ENCODE data around the gene PEX7. TPM values are rescaled to one million over a fixed set of nuclear protein-coding genes. Genes with fewer than 3 reads are reported as not detected.

Gene PEX7
- total and polyA plus RNA-seq, 12 donors, result 4.8 to 43.3 (median 23.8) TPM

DNA sequence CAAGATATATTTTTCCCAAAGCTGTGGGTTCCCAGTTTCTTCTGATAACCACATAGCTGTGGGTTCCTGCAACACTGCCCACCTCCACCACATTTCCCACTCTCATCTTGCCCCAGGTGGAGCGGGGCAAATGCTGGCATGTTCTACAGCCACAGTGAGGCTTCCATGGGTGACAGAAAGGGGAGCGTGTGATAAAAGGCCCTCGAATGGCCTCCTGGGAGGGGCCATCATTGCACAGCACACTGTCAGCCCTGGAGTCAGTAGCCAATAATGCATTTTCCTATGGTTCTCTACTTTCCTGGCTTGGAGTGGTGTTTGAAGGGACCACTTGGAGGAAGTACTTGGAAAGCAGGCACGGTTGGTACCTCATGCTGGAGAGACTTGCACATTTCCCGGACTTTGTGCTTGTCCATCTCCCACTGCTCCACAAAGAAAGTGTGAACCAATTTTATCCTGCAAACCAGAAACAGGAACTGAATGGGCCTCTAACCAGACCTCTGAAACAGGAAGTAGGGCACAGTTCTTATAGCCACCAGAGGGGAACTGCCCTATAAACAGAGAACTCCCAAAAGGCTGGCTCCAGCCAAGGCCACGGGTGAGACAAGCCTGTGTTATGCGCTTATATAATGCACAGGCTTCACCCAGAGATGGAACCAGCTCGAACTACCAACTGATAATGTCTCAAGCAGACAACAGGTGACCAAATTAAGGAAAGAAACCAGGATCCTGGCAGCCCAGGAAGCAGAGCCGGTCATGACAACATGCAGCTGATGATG lies 38.7 kb upstream of the PEX7 start:
- Histone ChIP-seq H3K27ac (peak overlapping the region in 4 of 5 donors; percentile 32 to 97 (median 43)), H3K27me3 (no peaks in the 10 kb centered on the region), H3K36me3 (replicated peaks in 1 of 2) (peaks cover 0 to 4% of the 10 kb centered on the region in 2 donors), H3K4me1 (replicated peaks in 1 of 2) (peaks cover 69 to 100% of the 10 kb centered on the region in 2 donors), H3K4me3 (peak overlapping the region in 2 of 4 donors; percentile 15 to 74), H3K9me3 (replicated peaks in 1 of 3) (no peaks in the 10 kb centered on the region)
- DNase-seq, result peak in 5 of 7 donors; percentile 41 to 72 (median 44)
- 54 to 64% (median 58%) methylated on average over 9 of the region's 9 CpGs for WGBS, 4 donors
- TF ChIP-seq POLR2A (IDR thresholded peaks at IDR 0.05), result no peak
- TF ChIP-seq, protein P1, sequence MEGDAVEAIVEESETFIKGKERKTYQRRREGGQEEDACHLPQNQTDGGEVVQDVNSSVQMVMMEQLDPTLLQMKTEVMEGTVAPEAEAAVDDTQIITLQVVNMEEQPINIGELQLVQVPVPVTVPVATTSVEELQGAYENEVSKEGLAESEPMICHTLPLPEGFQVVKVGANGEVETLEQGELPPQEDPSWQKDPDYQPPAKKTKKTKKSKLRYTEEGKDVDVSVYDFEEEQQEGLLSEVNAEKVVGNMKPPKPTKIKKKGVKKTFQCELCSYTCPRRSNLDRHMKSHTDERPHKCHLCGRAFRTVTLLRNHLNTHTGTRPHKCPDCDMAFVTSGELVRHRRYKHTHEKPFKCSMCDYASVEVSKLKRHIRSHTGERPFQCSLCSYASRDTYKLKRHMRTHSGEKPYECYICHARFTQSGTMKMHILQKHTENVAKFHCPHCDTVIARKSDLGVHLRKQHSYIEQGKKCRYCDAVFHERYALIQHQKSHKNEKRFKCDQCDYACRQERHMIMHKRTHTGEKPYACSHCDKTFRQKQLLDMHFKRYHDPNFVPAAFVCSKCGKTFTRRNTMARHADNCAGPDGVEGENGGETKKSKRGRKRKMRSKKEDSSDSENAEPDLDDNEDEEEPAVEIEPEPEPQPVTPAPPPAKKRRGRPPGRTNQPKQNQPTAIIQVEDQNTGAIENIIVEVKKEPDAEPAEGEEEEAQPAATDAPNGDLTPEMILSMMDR (IDR thresholded peaks at IDR 0.05), result peak in 1 of 6 experiments; percentile 11
- intact Hi-C loops (cut with DNase I), result no loop called here

DNA sequence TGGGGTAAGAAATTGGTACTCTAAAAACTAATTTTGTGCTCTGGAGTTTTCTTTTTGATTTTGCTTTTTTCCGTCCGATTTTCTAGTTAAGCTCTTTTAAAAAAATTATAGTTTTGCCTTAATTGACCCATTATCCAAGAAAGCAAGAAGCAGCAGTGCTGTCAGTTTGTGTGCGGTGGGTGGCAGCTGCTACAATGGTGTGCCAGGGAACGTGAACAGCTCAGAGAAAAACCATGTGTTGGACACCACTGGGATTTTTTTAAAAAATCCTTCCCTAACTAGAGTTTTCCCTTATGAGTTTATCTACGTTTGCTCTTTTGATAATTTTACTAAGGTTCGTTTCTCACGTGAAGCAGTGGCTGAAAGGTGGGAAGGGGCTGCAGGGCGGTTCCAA lies 38.1 kb upstream of the PEX7 start:
- DNase-seq, result no peak
- peak overlapping the region in 3 of 5 donors; percentile 33 to 97 (median 36) for H3K27ac ChIP-seq
- TF ChIP-seq, protein P1 (IDR thresholded peaks at IDR 0.05), result no peak
- no peak for TF ChIP-seq POLR2A (IDR thresholded peaks at IDR 0.05)
- peak overlapping the region in 2 of 4 donors; percentile 15 to 74 for H3K4me3 ChIP-seq
- H3K36me3 ChIP-seq (replicated peaks in 1 of 2), result peaks cover 0 to 4% of the 10 kb centered on the region in 2 donors
- no peaks in the 10 kb centered on the region for H3K27me3 ChIP-seq
- H3K9me3 ChIP-seq (replicated peaks in 1 of 3), result no peaks in the 10 kb centered on the region
- intact Hi-C loops (cut with DNase I), result no loop called here
- peaks cover 69 to 100% of the 10 kb centered on the region in 2 donors for H3K4me1 ChIP-seq (replicated peaks in 1 of 2)
- WGBS, 4 donors, result 55 to 63% (median 61%) methylated on average over 8 of the region's 8 CpGs

DNA sequence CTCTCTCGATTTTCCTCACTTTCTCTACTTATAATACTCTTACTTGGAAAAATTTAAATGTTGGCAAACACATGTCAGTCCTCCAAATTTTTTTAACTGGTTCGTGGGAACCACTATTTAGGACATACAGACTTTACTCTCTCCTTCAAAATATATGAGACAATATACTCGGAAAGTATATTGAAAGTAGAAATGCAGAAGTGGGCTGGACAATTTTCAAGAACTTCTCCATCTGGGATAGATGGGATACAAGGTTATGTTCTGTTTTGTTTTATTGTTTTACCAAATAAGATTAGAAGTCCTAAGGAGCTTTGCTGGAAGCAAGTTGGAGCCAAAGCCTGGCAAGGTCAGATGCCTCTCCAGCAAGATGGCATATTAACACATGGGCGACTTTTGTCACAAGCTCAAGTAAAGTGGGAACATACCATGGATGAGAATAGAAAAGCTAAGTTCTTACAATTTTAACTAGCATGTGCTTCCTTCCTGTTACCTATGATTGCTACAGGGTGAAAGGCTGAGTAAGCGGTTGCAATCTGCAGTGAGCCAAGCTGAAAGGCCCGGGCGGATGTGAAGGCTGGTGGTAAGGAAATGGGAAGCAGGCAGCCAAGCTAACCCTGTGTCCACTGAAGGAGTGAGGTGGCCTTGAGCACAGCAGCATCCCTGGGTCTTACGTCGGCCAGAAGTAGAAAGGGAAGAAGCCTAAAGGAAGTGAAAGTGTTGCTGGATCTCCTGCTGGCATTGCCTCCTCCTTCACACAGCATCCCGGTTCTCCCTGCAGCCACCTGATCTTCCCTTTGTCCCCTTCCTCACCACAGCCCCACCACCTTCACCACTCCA lies 37.3 kb upstream of the PEX7 start:
- 25 to 29% (median 27%) methylated on average over 10 of the region's 10 CpGs for WGBS, 4 donors
- H3K9me3 ChIP-seq (replicated peaks in 1 of 3), result no peaks in the 10 kb centered on the region
- intact Hi-C loops (cut with DNase I), result no loop called here
- TF ChIP-seq POLR2A (IDR thresholded peaks at IDR 0.05), result peak in 1 of 2 donors; percentile 27
- TF ChIP-seq, protein P1 (IDR thresholded peaks at IDR 0.05), result no peak
- H3K27ac ChIP-seq, result peak overlapping the region; percentile 9 to 97 (median 63)
- H3K4me3 ChIP-seq, result peak overlapping the region in 1 of 4 donors; percentile 74
- no peaks in the 10 kb centered on the region for H3K27me3 ChIP-seq
- peak; percentile 47 to 86 (median 75) for DNase-seq
- H3K36me3 ChIP-seq (replicated peaks in 1 of 2), result peaks cover 0 to 4% of the 10 kb centered on the region in 2 donors
- H3K4me1 ChIP-seq (replicated peaks in 1 of 2), result peaks cover 62 to 93% of the 10 kb centered on the region in 2 donors

DNA sequence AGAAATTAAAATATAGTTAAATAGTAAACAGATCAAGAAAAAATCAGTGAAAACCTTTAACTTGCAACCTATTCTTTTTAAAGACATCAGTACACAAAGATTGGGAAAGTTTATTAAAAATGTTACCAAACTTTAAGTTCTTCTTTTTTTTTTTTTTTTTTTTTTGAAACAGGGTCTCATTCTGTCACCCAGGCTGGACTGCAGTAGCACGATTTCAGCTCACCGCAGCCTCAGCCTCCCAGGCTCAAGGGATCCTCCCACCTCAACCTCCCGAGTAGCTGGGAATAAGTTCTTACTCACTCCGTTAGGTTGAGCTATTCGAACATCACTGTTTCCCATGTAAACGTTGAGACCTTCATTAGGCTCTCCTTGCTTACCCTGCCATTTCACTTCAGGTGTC lies 35.7 kb upstream of the PEX7 start:
- TF ChIP-seq POLR2A (IDR thresholded peaks at IDR 0.05), result no peak
- TF ChIP-seq, protein P1 (IDR thresholded peaks at IDR 0.05), result no peak
- H3K4me3 ChIP-seq, result peak overlapping the region in 1 of 4 donors; percentile 74
- no peaks in the 10 kb centered on the region for H3K27me3 ChIP-seq
- H3K36me3 ChIP-seq (replicated peaks in 1 of 2), result peaks cover 0 to 4% of the 10 kb centered on the region in 2 donors
- H3K27ac ChIP-seq, result peak overlapping the region; percentile 8 to 97 (median 83)
- intact Hi-C loops (cut with DNase I), result no loop called here
- 49 to 71% (median 52%) methylated on average over 6 of the region's 6 CpGs for WGBS, 4 donors
- DNase-seq, result no peak
- no peaks in the 10 kb centered on the region for H3K9me3 ChIP-seq (replicated peaks in 1 of 3)
- peaks cover 58 to 78% of the 10 kb centered on the region in 2 donors for H3K4me1 ChIP-seq (replicated peaks in 1 of 2)

All from adrenal gland (tissue), 12 donors.